Gastrocnemius medialis (tissue), 4 donors: ENCODE results near the gene HAUS7. TPM values are rescaled to one million over a fixed set of nuclear protein-coding genes. Genes with fewer than 3 reads are reported as not detected.

Source experiments
- ATAC-seq, 2 donors: fragments of 150-250 bp; one replicate each; pipeline ENCODE4 v1.9.1; 2016
- DNase-seq, 2 donors: peaks; one replicate each; pipeline ENCODE4 v3.0.0-alpha.2; 2019
- H3K27ac ChIP-seq, 4 donors: fragments of 200-600 bp; sonication (generic); 1 replicate in 1 of 4; 2 replicates in 3 of 4; pipeline ENCODE4 v1.5.1; 2016 to 2018; ENCODE audit warnings: mild to moderate bottlenecking in 2 of 4, moderate library complexity in 1 of 4
- H3K27me3 ChIP-seq, 3 donors: fragments of 200-600 bp; sonication (generic) in 2 of 3; 1 replicate in 1 of 3; 2 replicates in 2 of 3; pipeline versions ENCODE4 v1.5.1 to v1.6.0; 2016 to 2019; ENCODE audit warnings: mild to moderate bottlenecking in 1 of 3, moderate library complexity in 1 of 3
- H3K36me3 ChIP-seq, 2 donors: fragments of 200-600 bp; sonication (generic) in 1 of 2; one replicate each; pipeline ENCODE4 v1.5.1; 2017 to 2018
- H3K4me1 ChIP-seq, 2 donors: fragments of 200-600 bp; sonication (generic) in 1 of 2; one replicate each; pipeline ENCODE4 v1.5.1; 2016 to 2017; ENCODE audit warnings: mild to moderate bottlenecking in 2 of 2
- H3K4me3 ChIP-seq, 4 donors: fragments of 200-600 bp; sonication (generic) in 3 of 4; 1 replicate in 1 of 4; 2 replicates in 3 of 4; pipeline ENCODE4 v1.5.1; 2016 to 2019; ENCODE audit warnings: mild to moderate bottlenecking in 2 of 4
- H3K9me3 ChIP-seq, 3 donors: fragments of 200-600 bp; sonication (generic) in 2 of 3; 1 replicate in 1 of 3; 2 replicates in 2 of 3; pipeline ENCODE4 v1.5.1; 2016 to 2019
- POLR2A ChIP-seq, 2 donors: fragments of 450-650 bp; IDR thresholded peaks; one replicate each; pipeline ENCODE4 v1.6.1; 2017; ENCODE audit warnings: antibody characterized with exemption in 2 of 2, mild to moderate bottlenecking in 2 of 2, moderate library complexity in 2 of 2
- in situ Hi-C, 4 donors: fragments of 200-750 bp; cut with MboI; loops; one replicate each; pipeline versions ENCODE4 v1.15.0 to v1.8.0; 2017; ENCODE audit warnings: low sequenced_read_pairs in 4 of 4
- intact Hi-C: fragments of 100-400 bp; cut with DNase I; formaldehyde crosslinking; loops from one replicate; pipeline ENCODE4 v1.15.1; 2023; ENCODE audit warnings: low total_unique reads
- total RNA-seq, 4 donors: library from RNA; depleted of rRNA; stranded (reverse); fragments of >200 nt; gene quantifications; one replicate each; pipeline versions ENCODE4 v1.1.0 to v1.2.3, GENCODE V29; 2016
- TF ChIP-seq, protein P1 (sequence below), 5 experiments: fragments of 450-650 bp in 3 of 5; fragments of 200-600 bp in 2 of 5; sonication (generic) in 2 of 5; IDR thresholded peaks in 4 of 5; conservative IDR thresholded peaks in 1 of 5; 1 replicate in 4 of 5; 2 replicates in 1 of 5; pipeline ENCODE4 v1.5.1; 2016 to 2019; ENCODE audit warnings: antibody characterized with exemption in 5 of 5, mild to moderate bottlenecking in 3 of 5, moderate library complexity in 3 of 5

The HAUS7 gene
- total RNA-seq, 4 donors from 2014 or later = 10.6 to 19.8 (median 13.2) TPM

GRCh38 chrX:153463556-153463955 is 6.8 kb downstream of the HAUS7 start:
- H3K36me3 ChIP-seq = no peaks in the 10 kb centered on the region
- ATAC-seq (no peak), DNase-seq (no peak)
- in situ Hi-C loops = loop anchor here in 1 of 4 donors (25.0 kb wide), 1 partner anchor 526 kb away; no protein-coding TSS in a partner anchor
- no peaks in the 10 kb centered on the region for H3K9me3 ChIP-seq
- TF ChIP-seq, protein P1, sequence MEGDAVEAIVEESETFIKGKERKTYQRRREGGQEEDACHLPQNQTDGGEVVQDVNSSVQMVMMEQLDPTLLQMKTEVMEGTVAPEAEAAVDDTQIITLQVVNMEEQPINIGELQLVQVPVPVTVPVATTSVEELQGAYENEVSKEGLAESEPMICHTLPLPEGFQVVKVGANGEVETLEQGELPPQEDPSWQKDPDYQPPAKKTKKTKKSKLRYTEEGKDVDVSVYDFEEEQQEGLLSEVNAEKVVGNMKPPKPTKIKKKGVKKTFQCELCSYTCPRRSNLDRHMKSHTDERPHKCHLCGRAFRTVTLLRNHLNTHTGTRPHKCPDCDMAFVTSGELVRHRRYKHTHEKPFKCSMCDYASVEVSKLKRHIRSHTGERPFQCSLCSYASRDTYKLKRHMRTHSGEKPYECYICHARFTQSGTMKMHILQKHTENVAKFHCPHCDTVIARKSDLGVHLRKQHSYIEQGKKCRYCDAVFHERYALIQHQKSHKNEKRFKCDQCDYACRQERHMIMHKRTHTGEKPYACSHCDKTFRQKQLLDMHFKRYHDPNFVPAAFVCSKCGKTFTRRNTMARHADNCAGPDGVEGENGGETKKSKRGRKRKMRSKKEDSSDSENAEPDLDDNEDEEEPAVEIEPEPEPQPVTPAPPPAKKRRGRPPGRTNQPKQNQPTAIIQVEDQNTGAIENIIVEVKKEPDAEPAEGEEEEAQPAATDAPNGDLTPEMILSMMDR (IDR thresholded peaks at IDR 0.05 in 4 of 5, conservative IDR thresholded peaks at IDR 0.05 in 1 of 5) = no peak
- no peak for TF ChIP-seq POLR2A (IDR thresholded peaks at IDR 0.05)
- H3K27me3 ChIP-seq = no peaks in the 10 kb centered on the region
- no peak overlapping the region for H3K27ac ChIP-seq
- intact Hi-C loops = no loop called here
- no peak overlapping the region for H3K4me3 ChIP-seq
- no peaks in the 10 kb centered on the region for H3K4me1 ChIP-seq

GRCh38 chrX:153463031-153463430 is 7.3 kb downstream of the HAUS7 start:
- no peak for DNase-seq
- no peak overlapping the region for H3K27ac ChIP-seq
- in situ Hi-C loops (loop anchor here in 1 of 4 donors (25.0 kb wide), 1 partner anchor 526 kb away; no protein-coding TSS in a partner anchor), intact Hi-C loops (no loop called here)
- H3K9me3 ChIP-seq = no peaks in the 10 kb centered on the region
- H3K4me3 ChIP-seq = no peak overlapping the region
- no peak for ATAC-seq
- no peaks in the 10 kb centered on the region for H3K27me3 ChIP-seq
- TF ChIP-seq, protein P1 (IDR thresholded peaks at IDR 0.05 in 4 of 5, conservative IDR thresholded peaks at IDR 0.05 in 1 of 5) = no peak
- TF ChIP-seq POLR2A (IDR thresholded peaks at IDR 0.05) = no peak
- no peaks in the 10 kb centered on the region for H3K4me1 ChIP-seq
- no peaks in the 10 kb centered on the region for H3K36me3 ChIP-seq

GRCh38 chrX:153462291-153462690 is 8.1 kb downstream of the HAUS7 start:
- no peak overlapping the region for H3K4me3 ChIP-seq
- TF ChIP-seq, protein P1 (IDR thresholded peaks at IDR 0.05 in 4 of 5, conservative IDR thresholded peaks at IDR 0.05 in 1 of 5) = no peak
- TF ChIP-seq POLR2A (IDR thresholded peaks at IDR 0.05) = no peak
- in situ Hi-C loops (loop anchor here in 1 of 4 donors (25.0 kb wide), 1 partner anchor 525 kb away; no protein-coding TSS in a partner anchor), intact Hi-C loops (no loop called here)
- peaks cover 0 to 3% of the 10 kb centered on the region in 2 donors for H3K4me1 ChIP-seq
- no peaks in the 10 kb centered on the region for H3K36me3 ChIP-seq
- no peaks in the 10 kb centered on the region for H3K9me3 ChIP-seq
- no peak for DNase-seq
- H3K27me3 ChIP-seq = no peaks in the 10 kb centered on the region
- no peak for ATAC-seq
- H3K27ac ChIP-seq = no peak overlapping the region

DNA sequence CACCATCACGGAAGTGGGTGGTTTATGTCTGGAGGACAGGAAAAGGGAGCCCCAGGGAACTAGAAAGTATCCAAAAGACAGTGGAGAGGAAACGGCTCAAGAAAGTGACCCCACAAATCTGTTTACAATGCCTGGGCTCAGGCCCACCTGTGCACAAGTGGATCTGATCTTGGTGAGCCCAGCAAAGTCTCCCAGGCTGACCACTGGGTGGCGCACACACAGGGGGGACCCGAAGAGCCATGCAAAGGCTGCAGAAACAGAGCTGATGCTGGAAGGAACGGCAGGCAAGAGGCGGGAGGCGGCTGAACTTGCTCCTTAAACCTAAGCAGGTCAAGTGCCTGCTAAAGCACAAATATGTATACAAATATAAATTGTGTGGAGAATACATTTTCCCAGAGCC is 9.6 kb downstream of the HAUS7 start:
- intact Hi-C loops = no loop called here
- in situ Hi-C loops = loop anchor here in 1 of 4 donors (25.0 kb wide), 1 partner anchor 524 kb away; no protein-coding TSS in a partner anchor
- H3K27me3 ChIP-seq = no peaks in the 10 kb centered on the region
- no peak overlapping the region for H3K4me3 ChIP-seq
- no peak overlapping the region for H3K27ac ChIP-seq
- H3K36me3 ChIP-seq = no peaks in the 10 kb centered on the region
- H3K4me1 ChIP-seq = peaks cover 5 to 7% of the 10 kb centered on the region in 2 donors
- DNase-seq (no peak), ATAC-seq (no peak)
- no peaks in the 10 kb centered on the region for H3K9me3 ChIP-seq
- no peak for TF ChIP-seq POLR2A (IDR thresholded peaks at IDR 0.05)
- TF ChIP-seq, protein P1 (IDR thresholded peaks at IDR 0.05 in 4 of 5, conservative IDR thresholded peaks at IDR 0.05 in 1 of 5) = peak in 3 of 5 experiments; percentile 21 to 54 (median 36)

DNA sequence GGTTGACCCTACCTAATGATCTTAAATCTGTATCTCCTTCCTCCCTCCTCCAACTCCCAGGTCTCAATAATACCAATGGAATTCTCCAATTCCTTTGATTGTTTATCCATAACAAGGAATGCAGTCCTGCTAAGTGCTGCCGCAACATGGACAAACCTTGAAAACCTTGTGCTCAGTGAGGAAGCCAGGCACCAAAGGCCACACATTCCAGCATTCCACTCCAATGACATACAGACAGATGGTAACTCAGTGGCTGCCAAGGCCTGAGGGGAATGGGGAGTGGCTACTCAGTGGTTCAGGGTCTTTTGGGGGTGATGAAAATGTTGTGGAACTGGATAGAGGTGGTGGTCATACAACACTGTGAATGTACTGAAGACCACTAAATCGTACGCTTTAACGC is 10.4 kb downstream of the HAUS7 start:
- no peaks in the 10 kb centered on the region for H3K36me3 ChIP-seq
- ATAC-seq (no peak), DNase-seq (no peak)
- no peaks in the 10 kb centered on the region for H3K27me3 ChIP-seq
- intact Hi-C loops (no loop called here), in situ Hi-C loops (loop anchor here in 1 of 4 donors (25.0 kb wide), 1 partner anchor 523 kb away; no protein-coding TSS in a partner anchor)
- H3K9me3 ChIP-seq = no peaks in the 10 kb centered on the region
- TF ChIP-seq, protein P1 (IDR thresholded peaks at IDR 0.05 in 4 of 5, conservative IDR thresholded peaks at IDR 0.05 in 1 of 5) = no peak
- no peak for TF ChIP-seq POLR2A (IDR thresholded peaks at IDR 0.05)
- H3K4me3 ChIP-seq = no peak overlapping the region
- no peak overlapping the region for H3K27ac ChIP-seq
- peaks cover 5 to 7% of the 10 kb centered on the region in 2 donors for H3K4me1 ChIP-seq
